DOHH2 (cell line): ENCODE measurements around the gene BANP.
"Not testable (repeated sequence)": the region's sequence is repeated elsewhere in the genome, so short reads cannot be mapped to it uniquely, and the experiment has no call there.

Source experiments
- CTCF ChIP-seq: fragments of 200-600 bp; sonication (generic); IDR thresholded peaks from one replicate; pipeline ENCODE4 v1.5.1; 2014; ENCODE audit warnings: antibody characterized with exemption, mild to moderate bottlenecking, low read depth, low read length; ENCODE audit not compliant: poor library complexity, severe bottlenecking
- EZH2phosphoT487 ChIP-seq: fragments of 200-600 bp; sonication (generic); IDR thresholded peaks from 2 replicates; pipeline ENCODE4 v1.6.1; 2017; ENCODE audit warnings: borderline replicate concordance, mild to moderate bottlenecking, antibody characterized with exemption, low read length, moderate library complexity, mixed read lengths

DNA sequence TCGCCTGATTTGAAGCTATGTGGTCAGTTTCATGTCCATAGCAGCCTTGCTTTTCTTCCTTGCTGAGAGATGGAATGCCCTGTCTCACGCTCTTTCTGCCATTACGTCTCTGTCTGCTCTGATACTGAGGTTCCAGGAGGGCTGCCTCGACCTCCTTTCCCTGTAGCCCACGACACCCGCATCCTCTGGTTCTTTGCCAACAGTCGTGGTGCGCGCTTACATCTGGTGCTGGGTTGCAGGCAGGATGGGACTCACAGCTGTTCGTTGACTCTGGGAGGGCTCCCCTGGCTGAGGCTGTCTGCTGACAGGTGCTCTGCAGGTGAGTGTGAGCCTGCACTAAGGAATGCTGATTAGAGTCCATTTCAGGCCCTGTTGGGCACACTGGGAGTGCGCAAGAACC, 90.3 kb downstream of the BANP start:
- not testable (repeated sequence) for TF ChIP-seq CTCF, EZH2phosphoT487
